Measurements from ENCODE around the gene ZNF605.
"Not testable (repeated sequence)": the region's sequence is repeated elsewhere in the genome, so short reads cannot be mapped to it uniquely, and the experiment has no call there.

The ZNF605 gene

DNA sequence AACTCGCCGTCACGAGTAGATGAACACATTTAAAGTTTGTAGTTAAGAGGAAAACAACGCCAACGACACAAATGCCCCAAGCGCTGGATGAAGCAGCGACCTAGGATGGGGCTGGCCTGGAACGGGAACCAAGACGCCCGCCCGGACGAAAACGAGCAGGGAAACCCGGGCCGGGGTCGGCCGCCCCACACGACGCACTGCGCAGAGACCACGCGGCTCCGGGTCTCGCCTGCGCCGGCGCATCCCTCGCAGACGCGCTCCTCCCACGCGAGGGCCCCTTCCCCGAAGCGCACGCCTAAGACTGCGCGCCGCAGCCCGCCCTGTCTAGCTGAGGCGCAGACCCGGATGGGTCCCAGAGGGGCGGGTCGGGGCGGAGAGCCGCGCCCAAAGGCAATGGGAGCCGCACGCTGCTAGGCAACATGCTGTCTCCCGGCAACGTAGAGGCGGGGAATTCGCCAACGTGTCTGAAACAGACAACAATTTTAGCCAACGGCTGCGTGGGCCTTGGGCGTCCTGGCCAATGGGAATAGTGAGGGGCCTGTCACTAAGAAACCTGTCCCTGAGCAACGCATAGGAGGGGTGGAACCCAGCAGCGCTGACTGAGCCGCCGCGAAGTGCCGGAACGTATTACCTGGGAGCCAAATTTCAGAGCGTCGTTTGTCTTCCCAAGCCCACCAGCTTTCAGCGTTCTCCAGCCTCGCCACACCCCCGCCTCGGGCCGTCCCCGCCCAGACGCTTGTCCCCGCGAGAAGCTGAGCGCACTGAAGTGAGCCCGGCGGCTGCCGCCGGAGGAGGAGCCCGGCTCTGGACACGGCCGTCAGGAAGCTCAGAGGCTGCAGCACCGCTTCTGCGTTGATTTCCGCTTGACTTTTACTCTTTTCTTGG is 47.7 kb downstream of the ZNF605 start:
- DNase-seq (ENCODE audit: low read depth in 3 of 3) = peak; percentile 83 to 92 (median 91)

GRCh38 chr12:132907789-132908144 is 48.3 kb downstream of the ZNF605 start:
- DNase-seq (ENCODE audit: low read depth in 3 of 3) = not testable (repeated sequence)

DNA sequence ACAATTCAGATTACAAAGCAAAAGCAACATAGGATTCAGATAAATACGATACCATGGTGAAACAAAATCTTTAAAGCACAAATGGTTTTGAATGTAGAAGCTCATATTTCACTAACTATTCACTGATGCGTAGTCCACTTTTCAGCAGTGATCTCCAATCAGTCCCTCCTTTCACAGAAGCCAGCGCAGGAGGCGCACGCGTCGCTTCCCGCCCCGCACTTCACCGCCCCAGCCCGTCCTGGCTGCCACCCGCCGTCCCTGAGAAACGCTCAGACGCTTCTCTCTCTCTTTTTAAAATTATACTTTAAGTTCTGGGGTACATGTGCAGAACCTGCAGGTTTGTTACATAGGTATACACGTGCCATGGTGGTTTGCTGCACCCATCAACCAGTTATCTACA is 48.9 kb downstream of the ZNF605 start:
- no peak for DNase-seq (ENCODE audit: low read depth in 3 of 3)

- DNase-seq (ENCODE audit: low read depth in 3 of 3) = peak; percentile 83 to 90 (median 88)
Measured at GRCh38 chr12:132904718-132905328, 51.3 kb downstream of the ZNF605 start.

DNA sequence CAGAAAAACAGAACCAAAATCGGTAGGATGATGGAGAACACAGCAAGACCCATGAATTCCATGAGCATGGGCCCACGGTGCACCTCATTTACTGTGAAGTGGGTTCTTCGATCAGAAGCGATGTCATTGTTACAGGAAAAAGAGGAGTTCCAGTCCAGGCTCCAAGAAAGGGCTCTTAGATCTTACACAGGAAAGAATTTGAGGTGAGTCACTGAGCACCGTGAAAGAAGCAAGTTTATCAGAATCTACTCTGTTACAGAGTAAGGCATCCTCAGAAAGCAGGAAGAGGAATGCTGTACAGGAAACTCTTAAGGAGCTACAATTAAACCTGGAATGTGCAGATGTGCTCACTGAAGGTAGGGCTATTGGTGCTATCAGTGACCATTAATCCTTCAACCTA is 57.1 kb downstream of the ZNF605 start:
- DNase-seq (ENCODE audit: low read depth in 3 of 3) = no peak

DNA sequence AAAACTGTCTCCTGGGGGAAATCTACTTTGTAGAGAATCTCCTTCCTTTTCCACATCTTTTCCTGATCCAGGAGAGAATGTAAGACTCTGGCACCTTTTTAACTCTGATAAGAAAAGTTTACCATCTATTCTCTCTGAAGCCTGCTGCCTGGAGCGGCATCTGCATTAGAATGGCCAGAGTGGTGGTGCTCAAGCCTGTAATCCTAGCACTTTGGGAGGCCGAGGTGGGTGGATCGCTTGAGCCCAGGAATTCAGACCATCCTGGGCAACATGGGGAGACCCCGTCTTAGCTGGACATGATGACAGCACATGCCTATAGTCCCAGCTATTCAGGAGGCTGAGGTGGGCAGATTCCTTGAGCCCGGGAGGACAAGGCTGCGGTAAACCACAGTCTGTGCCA is 67.3 kb downstream of the ZNF605 start:
- DNase-seq (ENCODE audit: low read depth in 3 of 3) = no peak

DNA sequence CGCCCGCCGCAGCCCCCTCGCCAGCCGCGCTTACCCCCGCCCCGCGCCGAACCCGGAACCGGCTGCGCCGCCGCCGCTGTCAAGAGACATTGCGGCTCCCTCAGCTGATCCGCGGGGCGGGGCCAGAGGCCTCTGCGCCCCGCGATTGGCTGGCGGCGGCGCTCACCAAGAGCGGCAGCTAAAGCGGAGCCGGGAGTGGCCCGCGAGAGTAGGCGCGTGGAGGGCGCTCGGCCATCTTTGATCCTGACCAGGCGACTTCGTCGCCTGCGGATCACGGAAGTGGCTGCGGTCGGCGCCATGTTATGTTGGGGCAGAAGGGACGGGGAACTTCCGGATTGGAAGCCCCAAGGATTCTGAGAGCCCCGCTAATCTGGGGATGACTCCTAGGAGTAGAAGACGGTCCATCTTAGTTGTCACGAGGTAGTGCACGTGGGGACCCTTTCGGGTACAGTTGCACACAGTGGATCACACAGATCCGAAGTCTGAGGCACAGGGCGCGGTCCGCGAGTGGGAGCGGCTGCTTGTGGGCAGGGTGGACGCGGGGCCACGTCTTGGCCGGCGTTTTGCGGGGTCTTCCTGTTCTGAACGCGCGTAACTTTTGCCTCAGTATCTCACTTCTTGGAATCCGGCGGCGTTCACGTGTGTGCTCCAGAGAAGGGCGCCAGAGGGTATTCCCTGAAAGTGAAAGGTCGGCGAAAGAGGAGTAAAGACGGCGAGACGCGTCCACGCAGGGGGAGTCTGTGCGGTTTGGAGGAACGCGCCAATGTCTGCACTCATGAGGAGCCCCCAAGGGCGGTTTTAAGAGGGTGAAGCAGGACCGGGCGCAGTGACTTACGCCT is 68.4 kb downstream of the ZNF605 start, which contains the start of gene CHFR:
CHFR (minus strand) TSS at position 93 of the 839 bp plus-strand sequence. CDS start 277 bp downstream, outside the sequence.
- peak; percentile 80 to 88 (median 88) for DNase-seq (ENCODE audit: low read depth in 3 of 3)

- peak in 1 of 3 experiments; percentile 8 for DNase-seq (ENCODE audit: low read depth in 3 of 3)
Measured at GRCh38 chr12:132886529-132887477, 69.3 kb downstream of the ZNF605 start.

- no peak for DNase-seq (ENCODE audit: low read depth in 3 of 3)
Measured at GRCh38 chr12:132881818-132882217, 74.3 kb downstream of the ZNF605 start.

GRCh38 chr12:132874620-132875019 is 81.5 kb downstream of the ZNF605 start:
- not testable (repeated sequence) for DNase-seq (ENCODE audit: low read depth in 3 of 3)

- DNase-seq (ENCODE audit: low read depth in 3 of 3) = no peak
Measured at GRCh38 chr12:132874175-132874574, 81.9 kb downstream of the ZNF605 start.

DNA sequence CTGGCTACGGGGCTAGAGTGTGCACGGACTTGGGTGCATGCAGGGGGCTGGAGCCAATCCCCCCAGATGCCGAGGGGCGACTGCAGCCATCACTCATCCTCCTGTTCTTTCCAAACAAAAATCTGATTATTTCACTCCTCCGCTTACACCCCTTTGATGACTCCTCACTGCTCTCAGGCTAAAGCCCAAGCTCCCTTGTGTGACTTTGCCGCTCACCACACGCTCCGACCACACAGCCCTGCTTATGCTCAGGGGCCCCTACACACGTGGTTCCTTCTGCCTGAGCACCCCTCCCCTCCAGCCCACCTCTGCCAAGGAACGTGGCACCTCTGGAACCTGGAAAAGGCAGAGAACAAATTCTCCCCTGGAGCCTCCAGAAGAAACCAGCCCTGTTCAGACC is 82.4 kb downstream of the ZNF605 start:
- no peak for DNase-seq (ENCODE audit: low read depth in 3 of 3)

- no peak for DNase-seq (ENCODE audit: low read depth in 3 of 3)
Measured at GRCh38 chr12:132872975-132873421, 83.1 kb downstream of the ZNF605 start.

DNA sequence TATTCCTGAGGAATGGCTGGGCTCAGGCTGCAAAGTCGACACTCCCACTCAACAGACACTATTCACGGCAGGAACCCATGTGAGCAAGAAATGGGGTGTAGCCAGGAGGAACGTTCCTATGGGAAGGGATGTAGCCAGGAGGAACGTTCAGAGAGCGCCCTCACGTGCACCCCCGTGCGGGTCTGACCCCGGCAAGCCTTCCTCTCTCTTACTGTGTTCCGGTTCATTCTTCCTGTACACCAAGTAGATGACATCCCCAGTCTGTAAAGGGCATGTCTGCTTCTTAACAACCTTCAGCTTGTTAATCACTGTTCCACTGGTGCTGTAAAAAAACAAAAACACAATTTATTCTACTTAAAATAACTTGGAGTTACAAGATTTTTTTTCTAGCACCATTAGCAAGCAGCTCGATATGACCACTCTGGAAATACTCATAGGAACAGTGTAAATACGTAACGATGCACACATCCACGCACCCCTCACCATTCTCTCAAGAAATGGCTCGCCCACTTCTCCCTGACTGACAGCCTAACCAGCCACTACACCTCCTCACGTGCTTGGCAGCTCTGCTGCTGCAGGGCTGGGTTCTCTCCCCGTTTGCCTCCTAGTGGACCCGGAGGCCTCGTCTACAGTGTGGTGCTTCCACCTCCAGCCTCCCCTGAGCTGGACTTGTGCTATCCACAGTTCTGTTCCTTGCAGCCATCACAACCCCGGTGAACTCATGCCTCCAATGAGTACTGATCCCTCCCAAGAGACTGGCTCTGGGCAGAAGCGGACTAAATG is 83.8 kb downstream of the ZNF605 start:
- DNase-seq (ENCODE audit: low read depth in 3 of 3) = no peak

DNA sequence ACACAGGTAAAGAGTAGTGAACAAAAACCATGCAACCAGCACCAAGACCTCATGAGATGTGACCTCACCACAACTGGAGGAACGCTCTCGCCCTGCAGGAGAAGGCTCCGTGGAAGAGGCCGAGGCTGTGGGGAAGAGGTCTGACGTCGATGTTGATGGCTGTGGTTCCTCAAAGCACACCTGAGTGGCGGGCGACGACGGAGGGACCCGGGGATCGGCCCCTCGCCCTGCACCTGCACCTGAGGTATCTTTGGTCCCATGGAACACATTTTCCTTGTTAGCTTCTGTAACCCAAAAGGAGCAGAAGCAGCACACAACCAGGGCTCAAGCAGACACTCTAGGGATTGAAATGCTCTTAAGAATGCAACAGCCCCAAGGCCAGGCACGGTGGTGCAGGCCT is 86.6 kb downstream of the ZNF605 start:
- DNase-seq (ENCODE audit: low read depth in 3 of 3) = no peak

Measured in stimulated activated CD4-positive, alpha-beta T cell treated with anti-CD3 and anti-CD28 coated beads, TNF-alpha, amount 100 ng/mL, for 4 hours (primary cell).